ENCODE results near the gene DYNC1I2. TPM values are rescaled to one million over a fixed set of nuclear protein-coding genes. Genes with fewer than 3 reads are reported as not detected.

Gene DYNC1I2
- total RNA-seq, 2 experiments from 2014 or later: 39.9 to 40.0 TPM

GRCh38 chr2:171792886-171793580 is 105.8 kb downstream of the DYNC1I2 start:
- no peak overlapping the region for H3K4me3 Mint-ChIP-seq
- DNase-seq (no peak), ATAC-seq (no peak)
- ChIA-PET CTCF (no interaction called here), POLR2A (no interaction called here)
- no peaks in the 10 kb centered on the region for H3K27me3 Mint-ChIP-seq
- H3K36me3 Mint-ChIP-seq (ENCODE audit: low read depth): peaks cover 19% of the 10 kb centered on the region
- TF ChIP-seq CTCF (IDR thresholded peaks at IDR 0.05): no peak
- intact Hi-C loops (cut with micrococcal nuclease): no loop called here
- no peaks in the 10 kb centered on the region for H3K9me3 Mint-ChIP-seq
- no peak overlapping the region for H3K27ac Mint-ChIP-seq
- peaks cover 12% of the 10 kb centered on the region for H3K4me1 Mint-ChIP-seq (ENCODE audit: low read depth)

DNA sequence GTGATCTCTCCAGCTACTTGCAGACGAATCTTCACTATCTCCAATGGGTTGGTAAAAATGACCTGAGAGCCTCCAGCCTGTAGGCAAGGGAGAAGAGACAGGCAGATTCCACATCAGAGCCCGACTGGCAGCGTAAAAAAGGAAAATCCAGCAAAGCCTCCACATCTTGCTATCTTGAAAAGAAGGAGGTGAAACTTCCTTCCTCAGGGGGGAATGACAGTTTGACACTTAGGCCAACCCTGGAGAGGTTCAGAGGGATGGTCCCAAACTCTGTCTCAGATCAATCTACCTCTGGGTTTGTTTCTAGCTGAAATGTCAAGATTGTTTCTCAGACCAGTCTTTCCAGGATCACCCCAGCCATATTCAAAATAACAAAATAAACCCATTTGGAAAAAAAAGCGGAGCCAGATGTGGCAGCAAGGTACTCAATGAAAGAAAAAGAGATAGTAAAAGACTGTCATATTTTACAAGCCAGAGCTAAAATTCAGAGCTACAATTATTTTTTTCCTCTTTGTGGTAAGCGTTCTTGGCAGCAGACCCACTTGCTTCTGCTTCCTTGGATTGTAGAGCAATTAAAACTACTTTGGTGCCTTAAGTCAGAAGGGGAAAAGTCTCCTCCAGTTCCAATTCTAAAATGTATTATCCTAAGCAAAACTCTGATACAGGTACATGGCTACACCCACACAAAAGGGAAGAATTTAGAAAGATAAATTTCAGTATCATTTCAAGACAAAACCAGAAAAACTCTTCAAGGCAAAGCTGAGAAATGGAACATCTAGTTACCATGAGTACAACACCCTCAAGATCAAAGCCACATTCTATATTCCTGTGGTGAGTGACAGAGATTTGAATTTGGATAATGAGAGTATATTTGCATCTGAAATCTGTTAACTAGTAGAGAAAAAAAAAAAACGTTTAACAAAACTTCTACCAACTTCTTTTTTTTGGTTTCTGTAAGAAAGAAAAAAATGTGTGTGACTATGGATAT is 106.7 kb downstream of the DYNC1I2 start:
- peaks cover 16% of the 10 kb centered on the region for H3K36me3 Mint-ChIP-seq (ENCODE audit: low read depth)

GRCh38 chr2:171794918-171795317 is 107.6 kb downstream of the DYNC1I2 start:
- ATAC-seq: no peak
- Mint-ChIP-seq H3K4me1 (ENCODE audit: low read depth) (peaks cover 14% of the 10 kb centered on the region), H3K9me3 (no peaks in the 10 kb centered on the region), H3K4me3 (no peak overlapping the region), H3K27me3 (no peaks in the 10 kb centered on the region), H3K36me3 (ENCODE audit: low read depth) (peaks cover 16% of the 10 kb centered on the region), H3K27ac (no peak overlapping the region)
- ChIA-PET CTCF (interaction anchor here (1.2 kb wide), 1 partner anchor 16 kb away, joined by 3 read pairs; no protein-coding TSS in a partner anchor), POLR2A (no interaction called here)
- no peak for DNase-seq
- intact Hi-C loops (cut with micrococcal nuclease): no loop called here
- TF ChIP-seq CTCF (IDR thresholded peaks at IDR 0.05): no peak

More for the DNA sequence above, 106.7 kb downstream of the DYNC1I2 start:
- CTCF ChIA-PET: interaction anchor here (1.2 kb wide), 1 partner anchor 17 kb away, joined by 3 read pairs; no protein-coding TSS in a partner anchor
- no peaks in the 10 kb centered on the region for H3K27me3 Mint-ChIP-seq
- no peak for TF ChIP-seq CTCF (IDR thresholded peaks at IDR 0.05)
- intact Hi-C loops (cut with micrococcal nuclease): no loop called here
- H3K9me3 Mint-ChIP-seq: no peaks in the 10 kb centered on the region
- POLR2A ChIA-PET: no interaction called here
- H3K4me3 Mint-ChIP-seq: no peak overlapping the region
- H3K4me1 Mint-ChIP-seq (ENCODE audit: low read depth): peaks cover 14% of the 10 kb centered on the region
- no peak for ATAC-seq
- no peak for DNase-seq
- no peak overlapping the region for H3K27ac Mint-ChIP-seq

Other genes with a start within 250 kb of the DYNC1I2 start
- gene CYBRD1, start 165.0 kb upstream of the DYNC1I2 start, total RNA-seq: 1 to 10 TPM in 1 of 2 experiments, under 1 TPM in 1; 0.79 to 1.2 TPM
- gene SLC25A12, start 206.8 kb downstream of the DYNC1I2 start, total RNA-seq: 10 to 100 TPM; 16.2 to 18.3 TPM
- 10 to 100 TPM; 75.2 to 79.4 TPM for gene HAT1, start 235.0 kb downstream of the DYNC1I2 start, total RNA-seq

All from activated CD8-positive, alpha-beta T cell treated with anti-CD3 and anti-CD28 coated beads for 36 hours (primary cell).